NB4 (cell line): ENCODE results near the gene ABHD5.

Source experiments
- DNase-seq: peaks from one replicate; pipeline ENCODE4 v3.0.0; 2010; ENCODE audit warnings: low read depth
- H3K4me3 ChIP-seq: one replicate; pipeline ENCODE4 v1.5.1; 2011; ENCODE audit warnings: mild to moderate bottlenecking, low read depth, low read length, moderate library complexity
- CTCF ChIP-seq: IDR thresholded peaks from one replicate; pipeline ENCODE4 v1.5.1; 2012; ENCODE audit warnings: low read depth, low read length
- MAX ChIP-seq: IDR thresholded peaks from 2 replicates; pipeline ENCODE4 v1.6.1; 2011; ENCODE audit warnings: low read depth, low read length
- MYC ChIP-seq: IDR thresholded peaks from 2 replicates; pipeline ENCODE4 v1.6.1; 2011; ENCODE audit warnings: low read depth, low read length
- POLR2A ChIP-seq: IDR thresholded peaks from 2 replicates; pipeline ENCODE4 v1.6.1; 2011; ENCODE audit warnings: mild to moderate bottlenecking; ENCODE audit not compliant: insufficient read length; ENCODE audit errors: extremely low read depth

The ABHD5 gene

GRCh38 chr3:43723121-43723734, 32.5 kb downstream of the ABHD5 start:
- no peak for DNase-seq
- no peak for TF ChIP-seq MAX
- no peak for TF ChIP-seq MYC
- TF ChIP-seq POLR2A, result no peak
- no peak for TF ChIP-seq CTCF
- no peak overlapping the region for H3K4me3 ChIP-seq

- no peak overlapping the region for H3K4me3 ChIP-seq
- no peak for TF ChIP-seq MAX
- no peak for TF ChIP-seq POLR2A
- TF ChIP-seq MYC, result no peak
- TF ChIP-seq CTCF, result no peak
- DNase-seq, result no peak
Observed at GRCh38 chr3:43726521-43726920, 35.8 kb downstream of the ABHD5 start.

- no peak for DNase-seq
- TF ChIP-seq CTCF (no peak), POLR2A (no peak), MYC (no peak)
- no peak overlapping the region for H3K4me3 ChIP-seq
Observed at GRCh38 chr3:43727930-43728329, 37.2 kb downstream of the ABHD5 start.

- no peak overlapping the region for H3K4me3 ChIP-seq
- DNase-seq, result no peak
- TF ChIP-seq MYC, result no peak
- no peak for TF ChIP-seq MAX
- TF ChIP-seq POLR2A, result no peak
Observed at GRCh38 chr3:43728476-43728875, 37.7 kb downstream of the ABHD5 start.

- no peak overlapping the region for H3K4me3 ChIP-seq
- no peak for DNase-seq
- TF ChIP-seq MAX (no peak), CTCF (no peak), MYC (no peak), POLR2A (no peak)
Observed at GRCh38 chr3:43728947-43729346, 38.2 kb downstream of the ABHD5 start.

- H3K4me3 ChIP-seq, result no peak overlapping the region
- TF ChIP-seq MYC (no peak), POLR2A (no peak)
- DNase-seq, result no peak
Observed at GRCh38 chr3:43729707-43730414, 39.1 kb downstream of the ABHD5 start.

- no peak overlapping the region for H3K4me3 ChIP-seq
- DNase-seq, result no peak
- TF ChIP-seq POLR2A (no peak), MYC (no peak), CTCF (no peak), MAX (no peak)
Observed at GRCh38 chr3:43732747-43733425, 42.1 kb downstream of the ABHD5 start.
